Endothelial cell of umbilical vein (primary cell): ENCODE results near the gene FAS. TPM values are rescaled to one million over a fixed set of nuclear protein-coding genes. Genes with fewer than 3 reads are reported as not detected.

ENCODE experiments used
- BruUV-seq: library from RNA; stranded (reverse); fragments of 400-500 nt; replicated peaks from 2 replicates; lab custom pipeline; 2021; lab: Mats Ljungman, UMichigan
- CTCF ChIA-PET: fragments of 300-600, 350-600 bp; sonication (Branson Sonifier 250); formaldehyde crosslinking; loops from one replicate; lab custom pipeline; 2021; ENCODE audit warnings: antibody characterized with exemption, inconsistent platforms; lab: Charles Lee
- POLR2A ChIA-PET: fragments of 300-600, 350-600 bp; sonication (Branson Sonifier 250); formaldehyde crosslinking; loops from one replicate; lab custom pipeline; 2021; ENCODE audit warnings: antibody characterized with exemption, inconsistent platforms; lab: Charles Lee
- DNase-seq: peaks from one replicate; pipeline ENCODE4 v3.0.0-alpha.2; 2011; ENCODE audit warnings: low read depth, low spot score
- FAIRE-seq: peaks from 2 replicates; lab custom pipeline; 2011; peaks lifted over from hg19 to GRCh38; lab: Jason Lieb, UNC
- H2AFZ ChIP-seq: 2 replicates; pipeline ENCODE4 v1.6.0; 2012; ENCODE audit warnings: low read depth, low read length, control low read depth, inconsistent platforms
- H3K27ac ChIP-seq: 2 replicates; pipeline ENCODE4 v1.5.1; 2011; ENCODE audit warnings: low read depth, mild to moderate bottlenecking, control low read depth, low read length, moderate library complexity; ENCODE audit not compliant: insufficient read depth
- H3K27me3 ChIP-seq, 2 experiments: 2 replicates each; pipeline versions ENCODE4 v1.6.0 to v1.6.1; 2011; ENCODE audit warnings: low read length in 2 of 2, mixed read lengths in 1 of 2; ENCODE audit not compliant: control insufficient read depth in 2 of 2, insufficient read depth in 2 of 2
- H3K36me3 ChIP-seq, 2 experiments: 2 replicates in 1 of 2; 3 replicates in 1 of 2; pipeline ENCODE4 v1.5.1; 2011; ENCODE audit warnings: low read length in 2 of 2, mild to moderate bottlenecking in 1 of 2, moderate library complexity in 1 of 2; ENCODE audit not compliant: control insufficient read depth in 2 of 2, insufficient read depth in 2 of 2; ENCODE audit errors: extremely low read depth in 1 of 2
- H3K4me1 ChIP-seq: 3 replicates; pipeline ENCODE4 v1.5.1; 2011; ENCODE audit warnings: mild to moderate bottlenecking, low read length; ENCODE audit not compliant: control insufficient read depth, insufficient read depth; ENCODE audit errors: extremely low read depth
- H3K4me2 ChIP-seq: 2 replicates; pipeline ENCODE4 v1.6.1; 2011; ENCODE audit warnings: low read length, control low read depth, mixed read lengths; ENCODE audit not compliant: insufficient read depth
- H3K4me3 ChIP-seq, 3 experiments: fragments of 200-600 bp in 1 of 3; sonication (generic), shearing (Covaris generic) in 1 of 3; replicated peaks in 1 of 3; 2 replicates each; pipeline ENCODE4 v1.5.1; 2011 to 2016; ENCODE audit warnings: control low read depth in 3 of 3, low read length in 3 of 3, mild to moderate bottlenecking in 2 of 3, inconsistent platforms in 1 of 3, low read depth in 1 of 3, moderate library complexity in 1 of 3; ENCODE audit not compliant: insufficient read depth in 1 of 3
- H3K79me2 ChIP-seq: 2 replicates; pipeline ENCODE4 v1.6.0; 2012; ENCODE audit warnings: low read length, inconsistent platforms; ENCODE audit not compliant: control insufficient read depth, insufficient read depth
- H3K9ac ChIP-seq: replicated peaks from 2 replicates; pipeline ENCODE3; 2011; ENCODE audit warnings: low read length, control low read depth; ENCODE audit not compliant: insufficient read depth; ENCODE audit errors: extremely low read depth
- H3K9me1 ChIP-seq: replicated peaks from 3 replicates; pipeline ENCODE4 v1.6.0; 2011; ENCODE audit warnings: mild to moderate bottlenecking, low read length; ENCODE audit not compliant: control insufficient read depth, insufficient read depth; ENCODE audit errors: extremely low read depth
- H3K9me3 ChIP-seq: replicated peaks from 2 replicates; pipeline ENCODE4 v1.5.1; 2012; ENCODE audit warnings: low read length, inconsistent platforms; ENCODE audit not compliant: control insufficient read depth, insufficient read depth
- H4K20me1 ChIP-seq: replicated peaks from 2 replicates; pipeline ENCODE3; 2011; ENCODE audit warnings: mild to moderate bottlenecking, low read length; ENCODE audit not compliant: control insufficient read depth, insufficient read depth; ENCODE audit errors: extremely low read depth
- EZH2 ChIP-seq: IDR thresholded peaks from 2 replicates; pipeline ENCODE4 v1.6.1; 2012; ENCODE audit warnings: borderline replicate concordance, low read depth, mild to moderate bottlenecking, moderate library complexity, low read length, inconsistent platforms; ENCODE audit not compliant: severe bottlenecking
- FOS ChIP-seq: IDR thresholded peaks from 2 replicates; pipeline ENCODE4 v1.6.1; 2011; ENCODE audit warnings: mild to moderate bottlenecking, low read length, moderate library complexity, borderline replicate concordance; ENCODE audit not compliant: insufficient read depth
- GATA2 ChIP-seq: IDR thresholded peaks from 2 replicates; pipeline ENCODE4 v1.7.0; 2011; ENCODE audit warnings: low read depth, mild to moderate bottlenecking, moderate library complexity, mixed read lengths, low read length; ENCODE audit not compliant: insufficient read length, insufficient read depth
- JUN ChIP-seq: IDR thresholded peaks from 2 replicates; pipeline ENCODE4 v1.6.1; 2011; ENCODE audit warnings: borderline replicate concordance, low read depth; ENCODE audit not compliant: insufficient read length, insufficient read depth
- MYC ChIP-seq: IDR thresholded peaks from one replicate; pipeline ENCODE4 v1.6.1; 2011; ENCODE audit warnings: mild to moderate bottlenecking, low read depth, low read length
- POLR2A ChIP-seq: IDR thresholded peaks from 2 replicates; pipeline ENCODE4 v1.6.1; 2012; ENCODE audit warnings: low read depth, mild to moderate bottlenecking, control low read depth, low read length
- POLR2AphosphoS5 ChIP-seq: IDR thresholded peaks from 2 replicates; pipeline ENCODE4 v1.6.1; 2012; ENCODE audit warnings: low read depth, mild to moderate bottlenecking, control low read depth, low read length, moderate library complexity; ENCODE audit not compliant: insufficient read depth
- dilution Hi-C: fragments of 300-500 bp; cut with MboI; formaldehyde crosslinking; loops from one replicate; pipeline ENCODE4 v1.15.0; 2019; ENCODE audit warnings: low sequenced_read_pairs; ENCODE audit not compliant: extremely low pct_ligation_motif_present
- intact Hi-C: fragments of 100-400 bp; cut with micrococcal nuclease; formaldehyde crosslinking; loops from one replicate; pipeline ENCODE4 v1.10.0; 2022
- polyA plus RNA-seq, 4 experiments: library from polyadenylated mRNA; depleted of rRNA in 3 of 4; stranded (reverse) in 3 of 4; unstranded in 1 of 4; fragments of >200 nt; gene quantifications; 2 replicates each; pipeline versions ENCODE4 v1.2.1 to v1.2.3, GENCODE V29; 2011 to 2012; ENCODE audit warnings: missing spikeins in 1 of 4
- total RNA-seq: library from RNA; stranded (reverse); gene quantifications from 2 replicates; pipeline ENCODE4 v1.2.3, GENCODE V29; 2021
- TF ChIP-seq, protein P1 (sequence below), 2 donors: IDR thresholded peaks; 1 replicate in 1 of 2; 2 replicates in 1 of 2; pipeline ENCODE4 v1.5.1; 2011; ENCODE audit warnings: low read length in 2 of 2, mild to moderate bottlenecking in 2 of 2, moderate library complexity in 2 of 2, control low read depth in 1 of 2, inconsistent platforms in 1 of 2, low read depth in 1 of 2; ENCODE audit not compliant: insufficient read depth in 1 of 2; ENCODE audit errors: extremely low read depth in 1 of 2

Gene FAS
- total and polyA plus RNA-seq, 2 donors (not counting 3 experiments of a cell fraction or from before 2014, with no cell fraction given): 2.0 to 6.1 TPM

DNA sequence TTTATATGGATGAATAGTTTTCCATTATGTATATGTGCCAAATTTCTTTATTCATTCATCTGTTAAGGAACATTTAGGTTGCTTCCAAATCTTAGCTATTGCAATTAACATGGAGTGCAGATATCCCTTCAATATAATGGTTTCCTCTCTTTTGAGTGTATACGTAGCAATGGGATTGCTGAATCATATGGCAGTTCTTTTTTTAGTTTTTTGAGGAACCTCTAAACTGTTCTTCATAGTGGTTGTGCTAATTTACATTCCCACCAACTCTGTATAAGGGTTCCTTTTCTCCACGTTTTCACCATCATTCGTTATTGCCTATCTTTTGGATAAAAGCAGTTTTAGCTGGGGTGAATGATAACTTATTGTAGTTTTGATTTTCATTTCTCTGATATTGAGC is 46.5 kb downstream of the FAS start:
- Histone ChIP-seq H4K20me1 (no peaks in the 10 kb centered on the region), H3K79me2 (no peaks in the 10 kb centered on the region), H3K4me2 (no peak overlapping the region), H3K36me3 (no peaks in the 10 kb centered on the region), H3K9me1 (no peaks in the 10 kb centered on the region), H3K27me3 (no peaks in the 10 kb centered on the region), H3K27ac (no peak overlapping the region), H2AFZ (no peak overlapping the region), H3K4me1 (peaks cover 12% of the 10 kb centered on the region), H3K9me3 (no peaks in the 10 kb centered on the region), H3K4me3 (no peak overlapping the region), H3K9ac (no peak overlapping the region)
- TF ChIP-seq JUN (no peak), EZH2 (no peak), POLR2A (no peak), FOS (no peak), GATA2 (no peak), POLR2AphosphoS5 (no peak), MYC (no peak)
- TF ChIP-seq, protein P1, sequence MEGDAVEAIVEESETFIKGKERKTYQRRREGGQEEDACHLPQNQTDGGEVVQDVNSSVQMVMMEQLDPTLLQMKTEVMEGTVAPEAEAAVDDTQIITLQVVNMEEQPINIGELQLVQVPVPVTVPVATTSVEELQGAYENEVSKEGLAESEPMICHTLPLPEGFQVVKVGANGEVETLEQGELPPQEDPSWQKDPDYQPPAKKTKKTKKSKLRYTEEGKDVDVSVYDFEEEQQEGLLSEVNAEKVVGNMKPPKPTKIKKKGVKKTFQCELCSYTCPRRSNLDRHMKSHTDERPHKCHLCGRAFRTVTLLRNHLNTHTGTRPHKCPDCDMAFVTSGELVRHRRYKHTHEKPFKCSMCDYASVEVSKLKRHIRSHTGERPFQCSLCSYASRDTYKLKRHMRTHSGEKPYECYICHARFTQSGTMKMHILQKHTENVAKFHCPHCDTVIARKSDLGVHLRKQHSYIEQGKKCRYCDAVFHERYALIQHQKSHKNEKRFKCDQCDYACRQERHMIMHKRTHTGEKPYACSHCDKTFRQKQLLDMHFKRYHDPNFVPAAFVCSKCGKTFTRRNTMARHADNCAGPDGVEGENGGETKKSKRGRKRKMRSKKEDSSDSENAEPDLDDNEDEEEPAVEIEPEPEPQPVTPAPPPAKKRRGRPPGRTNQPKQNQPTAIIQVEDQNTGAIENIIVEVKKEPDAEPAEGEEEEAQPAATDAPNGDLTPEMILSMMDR (IDR thresholded peaks at IDR 0.05; ENCODE audit: extremely low read depth in 1 of 2, insufficient read depth in 1 of 2, low read depth in 1 of 2, low read length in 2 of 2): no peak
- no TSS peak for BruUV-seq
- ChIA-PET POLR2A (no interaction called here), CTCF (interaction anchor here (0.8 to 1.4 kb wide), 3 partner anchors 33 to 180 kb away, joined by 3 to 6 read pairs (median 5); partner anchors contain the start of gene FAS)
- FAIRE-seq (no peak), DNase-seq (no peak)
- dilution Hi-C loops (no loop called here), intact Hi-C loops (no loop called here)
